Measurements from ENCODE around the gene BRCA1.
"Not testable (repeated sequence)": the region's sequence is repeated elsewhere in the genome, so short reads cannot be mapped to it uniquely, and the experiment has no call there.

The BRCA1 gene

GRCh38 chr17:43134774-43135453, 9.8 kb upstream of the BRCA1 start:
- no peak for DNase-seq (ENCODE audit: low spot score)

GRCh38 chr17:43133439-43133838, 8.3 kb upstream of the BRCA1 start:
- not testable (repeated sequence) for DNase-seq (ENCODE audit: low spot score)

GRCh38 chr17:43132117-43132516, 7.0 kb upstream of the BRCA1 start:
- no peak for DNase-seq (ENCODE audit: low spot score)

- DNase-seq (ENCODE audit: low spot score), result peak; percentile 25
Observed at GRCh38 chr17:43129671-43130010, 4.5 kb upstream of the BRCA1 start.

- not testable (repeated sequence) for DNase-seq (ENCODE audit: low spot score)
Observed at GRCh38 chr17:43127333-43127876, 2.2 kb upstream of the BRCA1 start.

GRCh38 chr17:43126911-43127290, 1.7 kb upstream of the BRCA1 start:
- no peak for DNase-seq (ENCODE audit: low spot score)

GRCh38 chr17:43125967-43126910, 1.1 kb upstream of the BRCA1 start:
- no peak for DNase-seq (ENCODE audit: low spot score)

- DNase-seq (ENCODE audit: low spot score), result no peak
Observed at GRCh38 chr17:43118679-43119615, 6.2 kb downstream of the BRCA1 start.

- no peak for DNase-seq (ENCODE audit: low spot score)
Observed at GRCh38 chr17:43114151-43114552, 11.0 kb downstream of the BRCA1 start.

- DNase-seq (ENCODE audit: low spot score), result no peak
Observed at GRCh38 chr17:43106552-43106951, 18.6 kb downstream of the BRCA1 start.

GRCh38 chr17:43105146-43105545, 20.0 kb downstream of the BRCA1 start:
- DNase-seq (ENCODE audit: low spot score), result no peak

- no peak for DNase-seq (ENCODE audit: low spot score)
Observed at GRCh38 chr17:43104665-43105064, 20.5 kb downstream of the BRCA1 start.

GRCh38 chr17:43095364-43095763, 29.8 kb downstream of the BRCA1 start:
- not testable (repeated sequence) for DNase-seq (ENCODE audit: low spot score)

GRCh38 chr17:43094129-43094835, 30.9 kb downstream of the BRCA1 start:
- DNase-seq (ENCODE audit: low spot score), result no peak

GRCh38 chr17:43092901-43093300, 32.3 kb downstream of the BRCA1 start:
- no peak for DNase-seq (ENCODE audit: low spot score)

- no peak for DNase-seq (ENCODE audit: low spot score)
Observed at GRCh38 chr17:43090022-43090421, 35.1 kb downstream of the BRCA1 start.

- no peak for DNase-seq (ENCODE audit: low spot score)
Observed at GRCh38 chr17:43085474-43085873, 39.7 kb downstream of the BRCA1 start.

GRCh38 chr17:43079641-43080302, 45.4 kb downstream of the BRCA1 start:
- no peak for DNase-seq (ENCODE audit: low spot score)

GRCh38 chr17:43074869-43075268, 50.3 kb downstream of the BRCA1 start:
- DNase-seq (ENCODE audit: low spot score), result no peak

- no peak for DNase-seq (ENCODE audit: low spot score)
Observed at GRCh38 chr17:43070872-43071271, 54.3 kb downstream of the BRCA1 start.

- no peak for DNase-seq (ENCODE audit: low spot score)
Observed at GRCh38 chr17:43070257-43070656, 54.9 kb downstream of the BRCA1 start.

Data from kidney capillary endothelial cell (primary cell).